ENCODE data around the gene MGAT5.

The MGAT5 gene

DNA sequence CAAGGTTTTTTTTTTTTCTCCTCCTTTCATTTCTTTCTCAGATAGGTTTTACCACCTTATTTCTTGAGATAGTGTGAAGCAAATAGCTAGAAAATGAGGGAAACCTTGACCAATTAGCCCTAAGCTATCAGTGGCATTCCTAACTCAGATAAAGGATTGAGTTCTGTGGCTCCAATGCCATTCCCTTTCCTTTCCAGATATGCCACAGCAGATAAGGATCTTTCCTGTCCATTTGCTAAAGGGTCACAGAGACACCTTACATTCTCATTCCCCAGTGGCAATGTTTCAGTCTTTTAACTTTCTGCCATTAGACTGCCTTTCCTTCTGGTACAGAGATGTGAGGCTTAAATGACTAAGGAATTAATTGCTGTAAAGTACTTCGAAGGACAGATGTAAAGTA lies 81.7 kb downstream of the MGAT5 start:
- no peak for DNase-seq (ENCODE audit: low read depth, low spot score)

DNA sequence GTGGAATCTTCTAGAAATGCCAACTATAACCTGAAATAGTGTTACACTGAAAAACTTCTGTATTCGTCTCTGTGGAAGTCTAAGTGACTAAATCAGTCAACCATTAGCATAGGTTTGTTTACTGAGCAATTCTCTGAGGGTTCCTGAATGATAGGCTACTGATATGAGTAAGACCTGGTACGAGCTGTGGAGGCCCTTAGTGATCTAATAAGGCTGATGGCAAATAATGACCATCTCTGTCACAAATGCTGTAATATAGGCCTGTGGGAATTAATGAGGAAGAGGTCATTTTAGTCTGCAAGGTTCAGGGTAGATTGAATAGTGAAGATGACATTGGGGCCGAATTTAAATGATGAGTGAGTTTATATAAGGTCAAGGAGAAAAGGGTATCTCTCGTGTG lies 82.5 kb downstream of the MGAT5 start:
- DNase-seq (ENCODE audit: low read depth, low spot score): no peak

GRCh38 chr2:134336921-134337320 lies 83.0 kb downstream of the MGAT5 start:
- no peak for DNase-seq (ENCODE audit: low read depth, low spot score)

DNA sequence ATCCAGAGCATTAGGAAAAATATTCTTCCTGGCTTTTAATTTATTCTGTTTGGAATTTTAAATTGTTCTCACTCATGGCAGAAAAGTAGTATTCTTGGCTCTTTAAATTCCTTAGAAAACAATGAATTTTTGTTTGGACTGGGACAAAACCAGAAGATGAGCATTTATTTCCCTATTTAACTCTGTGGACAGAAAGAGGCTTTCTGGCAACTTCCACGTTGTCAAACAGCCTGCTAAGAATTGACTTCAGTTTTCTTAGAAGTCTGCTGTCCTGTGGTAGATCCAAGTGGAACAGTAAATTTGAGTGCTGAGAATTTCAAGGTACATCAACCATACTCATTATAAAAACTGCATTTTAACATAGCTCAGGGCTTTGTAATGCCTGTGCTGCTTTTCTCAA lies 83.8 kb downstream of the MGAT5 start:
- DNase-seq (ENCODE audit: low read depth, low spot score): no peak

- DNase-seq (ENCODE audit: low read depth, low spot score): no peak
Measured at GRCh38 chr2:134338208-134338607, 84.3 kb downstream of the MGAT5 start.

DNA sequence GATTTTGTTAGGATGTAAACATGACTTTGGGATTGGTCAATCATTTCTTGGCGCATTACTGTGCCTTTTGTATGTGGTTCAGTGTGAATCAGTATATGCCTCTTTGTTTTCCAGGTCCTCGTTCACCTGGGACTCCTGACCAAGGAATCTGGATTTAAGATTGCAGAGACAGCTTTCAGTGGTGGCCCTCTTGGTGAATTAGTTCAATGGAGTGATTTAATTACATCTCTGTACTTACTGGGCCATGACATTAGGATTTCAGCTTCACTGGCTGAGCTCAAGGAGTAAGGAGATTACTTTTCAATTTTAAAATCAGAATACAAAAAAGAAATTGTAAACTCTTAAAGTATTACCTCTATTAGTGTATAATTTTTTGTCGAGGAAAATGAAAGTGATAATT lies 87.6 kb downstream of the MGAT5 start:
- no peak for DNase-seq (ENCODE audit: low read depth, low spot score)

- DNase-seq (ENCODE audit: low read depth, low spot score): no peak
Measured at GRCh38 chr2:134344954-134345697, 91.3 kb downstream of the MGAT5 start.

DNA sequence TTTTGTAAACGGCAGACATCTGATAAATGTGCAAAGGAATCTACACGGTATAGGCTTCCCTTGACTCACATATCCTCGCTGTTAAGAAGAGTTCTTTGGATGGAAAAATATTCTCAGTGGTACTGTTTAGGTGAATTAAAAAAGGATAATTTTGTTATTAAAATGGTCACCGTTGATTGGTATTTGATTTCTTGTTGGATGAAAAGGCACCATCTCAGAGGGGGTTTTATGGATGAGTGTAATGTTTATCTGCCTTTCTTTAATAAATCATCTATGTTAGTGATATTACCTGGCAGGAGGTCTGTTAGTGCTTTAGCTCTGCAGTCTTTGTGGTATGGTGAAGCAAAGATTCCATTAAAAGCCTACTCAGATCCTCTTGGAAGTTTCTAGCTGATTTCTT lies 92.3 kb downstream of the MGAT5 start:
- DNase-seq (ENCODE audit: low read depth, low spot score): no peak

GRCh38 chr2:134347756-134348155 lies 93.9 kb downstream of the MGAT5 start:
- no peak for DNase-seq (ENCODE audit: low read depth, low spot score)

DNA sequence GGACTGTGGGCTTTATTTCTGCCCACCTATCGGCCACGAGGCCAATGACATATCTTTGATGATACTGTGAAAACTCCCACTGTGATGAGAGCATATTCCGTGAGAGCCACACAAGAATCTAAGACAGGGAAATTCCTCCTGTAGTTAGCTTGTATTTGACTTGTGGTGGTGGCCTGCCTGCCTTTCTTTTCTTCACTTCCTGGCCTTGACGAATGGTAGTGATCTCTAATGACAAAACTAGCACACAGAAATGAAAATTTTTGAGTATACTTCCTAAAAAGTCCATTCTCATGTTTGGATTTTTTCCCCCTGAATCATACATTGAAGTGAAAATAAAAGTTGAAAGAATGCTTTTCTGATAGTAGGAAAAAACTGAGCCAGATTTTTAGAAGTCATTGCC lies 94.4 kb downstream of the MGAT5 start:
- DNase-seq (ENCODE audit: low read depth, low spot score): no peak

GRCh38 chr2:134348760-134349159 lies 94.9 kb downstream of the MGAT5 start:
- DNase-seq (ENCODE audit: low read depth, low spot score): no peak

DNA sequence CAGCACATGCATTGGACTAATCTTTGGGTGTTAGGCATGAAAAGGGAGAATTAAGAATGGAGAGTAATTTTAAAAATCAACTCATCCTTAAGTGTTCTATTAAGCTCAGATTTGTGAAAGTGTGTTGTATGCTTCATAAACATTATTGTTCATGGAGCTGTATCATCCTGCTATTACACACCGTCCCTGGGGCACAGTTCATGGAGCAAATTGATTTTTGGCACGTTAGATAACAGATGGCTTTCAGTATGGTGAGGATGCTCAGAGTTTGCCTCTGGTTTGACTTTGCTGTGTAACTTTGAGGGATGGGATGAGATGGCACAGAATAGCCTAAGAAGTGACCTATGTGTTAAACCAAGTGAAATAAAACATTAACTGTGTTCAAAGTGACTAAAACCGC lies 97.1 kb downstream of the MGAT5 start:
- DNase-seq (ENCODE audit: low read depth, low spot score): no peak

DNA sequence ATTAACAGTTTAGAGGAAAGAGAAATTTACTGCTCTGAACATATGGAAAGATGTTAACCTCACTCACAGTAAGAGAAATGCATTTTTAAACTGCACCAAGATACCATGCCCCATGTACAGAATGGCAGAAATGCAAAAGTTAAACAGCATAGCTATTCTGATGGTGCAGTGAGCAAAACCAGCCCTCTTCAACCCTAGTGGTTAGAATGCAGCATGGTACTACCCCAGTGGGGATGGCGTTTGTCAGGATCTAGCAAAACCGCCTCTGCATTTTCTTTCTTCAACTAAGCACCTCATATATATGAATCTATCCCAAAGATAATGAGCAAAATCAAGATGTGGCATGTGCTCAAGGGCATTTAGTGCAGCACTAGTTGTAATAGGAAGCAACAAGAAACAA lies 98.0 kb downstream of the MGAT5 start:
- no peak for DNase-seq (ENCODE audit: low read depth, low spot score)

DNA sequence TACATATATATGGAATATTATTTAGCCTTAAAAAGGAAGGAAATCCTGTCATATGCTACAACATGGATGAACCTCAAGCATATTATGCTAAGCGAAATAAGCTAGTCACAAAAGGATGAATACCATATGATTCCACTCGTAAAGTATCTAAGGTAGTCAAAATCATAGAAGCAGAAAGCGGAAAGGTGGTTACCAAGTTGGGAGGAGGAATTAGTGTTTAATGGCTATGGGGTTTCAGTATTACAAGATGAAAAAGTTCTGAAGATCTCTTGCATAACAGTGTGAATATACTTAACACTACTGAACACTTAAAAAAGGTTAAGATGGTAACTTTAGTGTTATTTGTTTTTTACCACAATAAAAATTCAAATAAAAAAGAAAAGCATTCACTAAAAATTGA lies 99.0 kb downstream of the MGAT5 start:
- DNase-seq (ENCODE audit: low read depth, low spot score): no peak

GRCh38 chr2:134354611-134355010 lies 100.7 kb downstream of the MGAT5 start:
- no peak for DNase-seq (ENCODE audit: low read depth, low spot score)

GRCh38 chr2:134357814-134358213 lies 103.9 kb downstream of the MGAT5 start:
- no peak for DNase-seq (ENCODE audit: low read depth, low spot score)

GRCh38 chr2:134359367-134360081 lies 105.7 kb downstream of the MGAT5 start:
- no peak for DNase-seq (ENCODE audit: low read depth, low spot score)

DNA sequence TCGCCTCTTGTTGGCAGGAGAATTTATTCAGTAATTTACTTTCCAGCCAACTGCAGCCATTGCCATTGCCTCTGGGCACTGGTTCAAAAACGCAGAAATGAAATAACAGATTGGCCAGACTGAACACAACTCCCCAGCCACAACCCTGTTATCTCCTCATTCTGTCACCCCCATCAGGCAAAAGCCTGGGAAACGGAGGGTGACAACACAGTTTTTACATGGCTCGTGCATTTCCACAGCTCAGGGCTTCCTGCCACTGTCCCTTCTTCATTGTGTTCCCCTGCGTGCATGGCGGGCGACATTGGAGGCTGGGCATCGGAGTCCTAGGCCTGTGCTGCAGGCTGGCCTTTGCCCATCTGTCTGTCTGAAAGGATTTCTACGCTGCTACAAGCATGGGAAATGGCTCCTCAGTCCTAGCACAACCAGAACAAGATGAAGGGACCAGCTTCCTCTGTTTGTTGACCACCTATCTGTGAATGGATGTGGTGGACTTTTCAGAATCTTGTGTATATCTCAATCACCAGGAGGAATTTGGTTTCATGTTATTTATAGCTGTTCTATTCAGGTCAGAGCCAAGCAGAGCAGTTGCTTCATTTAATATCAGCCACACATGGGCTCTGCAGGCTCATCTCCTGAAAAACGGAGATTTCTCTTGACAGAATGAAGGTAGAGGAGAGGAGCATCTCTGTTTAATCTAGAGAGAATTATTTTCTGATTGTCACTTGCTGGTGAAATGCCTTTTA lies 107.0 kb downstream of the MGAT5 start:
- DNase-seq (ENCODE audit: low read depth, low spot score): no peak

- no peak for DNase-seq (ENCODE audit: low read depth, low spot score)
Measured at GRCh38 chr2:134361648-134362047, 107.8 kb downstream of the MGAT5 start.

DNA sequence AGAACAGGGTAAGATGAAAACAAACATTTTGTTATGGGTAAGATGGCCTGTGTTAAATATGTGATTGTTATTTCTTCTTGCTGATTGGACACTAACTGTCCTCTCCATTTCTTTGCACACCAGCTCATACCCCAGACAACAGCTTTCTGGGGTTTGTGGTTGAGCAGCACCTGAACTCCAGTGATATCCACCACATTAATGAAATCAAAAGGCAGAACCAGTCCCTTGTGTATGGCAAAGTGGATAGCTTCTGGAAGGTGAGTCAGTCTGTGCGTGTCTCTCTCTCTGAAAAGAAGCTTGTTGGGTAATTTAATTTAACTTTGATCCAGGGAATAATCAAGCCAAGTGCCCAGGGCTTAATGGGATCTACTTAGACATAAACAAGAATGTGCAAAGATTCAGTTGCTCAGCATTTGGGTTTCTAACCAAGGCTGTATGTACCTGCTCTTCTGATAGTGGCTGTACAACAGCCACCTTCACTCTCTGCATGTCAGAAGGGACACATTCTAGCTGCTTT lies 108.3 kb downstream of the MGAT5 start:
- DNase-seq (ENCODE audit: low read depth, low spot score): no peak

DNA sequence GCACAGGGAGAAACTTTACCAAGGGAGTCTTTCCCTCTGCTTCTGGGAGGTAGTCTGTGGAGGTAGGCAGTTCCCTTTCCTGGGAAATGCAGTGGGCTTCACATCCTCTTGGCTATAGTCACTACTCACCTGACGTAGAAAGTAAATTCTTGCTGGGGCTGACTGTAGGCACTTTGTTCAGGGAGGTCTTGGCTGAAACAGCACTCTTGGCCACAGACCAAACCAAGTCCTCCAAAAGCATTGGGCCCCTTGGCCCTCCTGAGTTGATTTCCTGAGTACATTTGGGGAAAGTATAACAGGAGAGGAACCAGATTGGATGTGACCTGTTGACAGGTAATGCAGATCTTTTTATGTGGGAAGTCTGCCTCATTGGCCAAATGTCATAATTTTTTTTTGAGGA lies 108.9 kb downstream of the MGAT5 start:
- DNase-seq (ENCODE audit: low read depth, low spot score): no peak

GRCh38 chr2:134365356-134365755 lies 111.5 kb downstream of the MGAT5 start:
- DNase-seq (ENCODE audit: low read depth, low spot score): no peak

DNA sequence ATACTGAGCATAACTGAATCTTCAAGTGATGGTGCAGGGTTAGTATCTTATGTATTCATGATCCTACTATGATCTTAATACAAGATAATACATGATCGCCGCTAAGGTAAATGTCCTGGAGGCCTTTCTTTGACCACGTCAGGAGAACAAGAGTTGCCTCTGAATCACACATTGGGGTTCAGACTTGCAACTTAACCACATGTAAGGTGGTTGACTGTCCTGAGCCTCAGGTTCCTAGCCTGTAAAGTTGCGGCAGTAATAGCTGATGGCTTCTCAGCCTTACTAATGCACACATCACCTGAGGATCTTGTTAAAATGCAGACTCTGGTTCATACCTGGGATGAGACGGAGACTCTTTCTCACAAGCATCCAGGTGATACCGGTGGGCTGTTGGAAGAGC lies 112.5 kb downstream of the MGAT5 start:
- DNase-seq (ENCODE audit: low read depth, low spot score): no peak

All from activated naive CD8-positive, alpha-beta T cell treated with anti-CD3 and anti-CD28 coated beads, Interleukin-2, amount 50 U/mL, for 16 hours (primary cell).